Heart right ventricle (tissue), 16 donors: Measurements from ENCODE around the gene HIVEP3. TPM values are rescaled to one million over a fixed set of nuclear protein-coding genes. Genes with fewer than 3 reads are reported as not detected.

Experiments used
- ATAC-seq, 8 donors: fragments of 200-7000 bp; cut with Tn5 transposase; one replicate each; pipeline ENCODE4 v1.9.1; 2020; ENCODE audit warnings: mild to moderate bottlenecking in 8 of 8, moderate library complexity in 8 of 8, moderate number of reproducible peaks in 1 of 8
- DNase-seq, 2 donors: peaks; one replicate each; pipeline ENCODE4 v3.0.0-alpha.2; 2020
- H3K27ac ChIP-seq, 10 donors: fragments of 200-600 bp; sonication (generic) in 2 of 10; one replicate each; pipeline versions ENCODE4 v1.5.0 to v1.8.0; 2020 to 2022; ENCODE audit warnings: mild to moderate bottlenecking in 3 of 10
- H3K27me3 ChIP-seq, 7 donors: fragments of 200-600 bp; one replicate each; pipeline ENCODE4 v1.8.0; 2021 to 2022; ENCODE audit warnings: mild to moderate bottlenecking in 2 of 7
- H3K36me3 ChIP-seq, 9 donors: fragments of 200-600 bp; sonication (generic) in 1 of 9; one replicate each; pipeline versions ENCODE4 v1.5.0 to v1.8.0; 2020 to 2022; ENCODE audit warnings: mild to moderate bottlenecking in 2 of 9
- H3K4me1 ChIP-seq, 9 donors: fragments of 200-600 bp; sonication (generic) in 1 of 9; one replicate each; pipeline versions ENCODE4 v1.5.0 to v1.8.0; 2020 to 2022; ENCODE audit warnings: mild to moderate bottlenecking in 4 of 9
- H3K4me3 ChIP-seq, 10 donors: fragments of 200-600 bp; sonication (generic) in 2 of 10; one replicate each; pipeline versions ENCODE4 v1.5.0 to v1.8.0; 2020 to 2022; ENCODE audit warnings: mild to moderate bottlenecking in 7 of 10, moderate library complexity in 2 of 10
- H3K9me3 ChIP-seq, 11 donors: fragments of 200-600 bp in 10 of 11; sonication (generic) in 2 of 11; one replicate each; pipeline versions ENCODE4 v1.5.0 to v1.8.0; 2013 to 2022; ENCODE audit warnings: mild to moderate bottlenecking in 2 of 11, control low read depth in 1 of 11, moderate library complexity in 1 of 11
- WGBS, 2 donors: extraction: QIAGEN DNeasy Blood & Tissue Kit; methylation state at CpG; one replicate each; pipeline ENCODE4 v1.1.7; 2013; ENCODE audit warnings: inconsistent platforms in 1 of 2; 5-methylcytosine and 5-hydroxymethylcytosine counted together
- intact Hi-C, 10 donors: fragments of 100-400 bp; cut with DNase I; formaldehyde crosslinking; loops; one replicate each; pipeline versions ENCODE4 v1.11.1 to v1.14.2; 2022
- polyA plus RNA-seq, 2 donors: library from polyadenylated mRNA; stranded (reverse); fragments of 200-250 nt; gene quantifications; one replicate each; pipeline ENCODE4 v1.2.3, GENCODE V29; 2013
- total RNA-seq, 10 donors: library from RNA; stranded (reverse); fragmentation: NEBNext Ultra II Directional in 3 of 10; extraction: Animal tissue kit (Norgen Biotek cat#: 25700) in 3 of 10; gene quantifications; one replicate each; pipeline versions ENCODE4 v1.2.1 to v1.2.4, GENCODE V29; 2021 to 2023
- TF ChIP-seq, protein P1 (sequence below), 9 donors: fragments of 200-600 bp; sonication (generic) in 2 of 9; IDR thresholded peaks; one replicate each; pipeline versions ENCODE4 v1.5.0 to v1.8.0; 2021 to 2022; ENCODE audit warnings: antibody characterized with exemption in 9 of 9, mild to moderate bottlenecking in 5 of 9, moderate library complexity in 1 of 9
- donor health status: Arrhythmogenic right ventricular cardiomyopathy.
- donor health status: ischemic (EF 13 %, LVEDD 7.1; RV severe dilation, severe dysfunction).
- donor health status: healthy with polysubstance abuse.
- donor health status: DM: no; HTN: yes; CAD: no.
- donor health status: DM: no; HTN: no; CAD: no.
- donor health status: ischemic (EF 25% LVEDD 6.9; RV normal size, moderate dysfunction).
- donor health status: ischemic (EF 25% LVEDD 5.7; RV mildly dilated, moderate dysfunction).
- donor health status: healthy.
- donor health status: DM: yes; HTN: yes; CAD: no.
- donor health status: Ischemic cardiomyopathy.
- donor health status: ischemic (EF 35%, LVEDD 5.7; RV mildly dilated, moderate dysfunction).
- donor health status: nonischemic (EF 11% LVEDD 7.7; RV severe dilation, severe dysfunction).
- donor health status: DM: yes; HTN: yes; CAD: no.
- donor health status: PGD.
- donor health status: ischemic (EF 29% LVEDD 5.4; RV normal size, mild dysfunction).
- donor health status: nonischemic (EF 23%, LVEDD 6.1; RV moderate dilation, normal function).

Gene HIVEP3
- total and polyA plus RNA-seq, 12 donors = 2.6 to 7.5 (median 5.2) TPM

DNA sequence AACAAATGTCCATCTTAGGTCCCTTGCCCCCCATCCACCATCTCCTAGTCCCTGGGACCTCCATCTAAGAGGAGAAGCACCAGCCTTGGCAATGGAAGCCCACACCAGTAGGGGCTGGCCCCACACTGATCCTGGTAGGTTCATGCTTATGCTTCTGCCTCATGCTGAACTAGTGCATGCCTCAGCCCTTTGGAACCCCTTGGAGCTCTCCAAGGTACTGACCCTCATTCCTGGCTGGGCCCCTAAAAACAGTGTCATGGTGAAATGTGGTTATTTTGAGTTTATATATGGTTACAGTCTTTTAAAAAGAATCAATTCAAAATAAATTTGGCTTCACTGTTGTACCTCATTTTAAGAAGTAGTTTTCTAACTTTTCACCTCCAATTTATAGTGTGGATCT lies 108.3 kb downstream of the HIVEP3 start:
- intact Hi-C loops = loop anchor here in 6 of 10 donors (5.0 to 10.0 kb wide), 8 partner anchors 67 to 364 kb away; partner anchors contain the start of gene HIVEP3 (in 1 of the 6)
- no peak for ATAC-seq
- no peak for DNase-seq
- Histone ChIP-seq H3K9me3 (no peaks in the 10 kb centered on the region), H3K4me1 (peaks cover 0 to 58% (median 36%) of the 10 kb centered on the region in 9 donors), H3K4me3 (no peak overlapping the region), H3K27ac (no peak overlapping the region), H3K27me3 (no peaks in the 10 kb centered on the region), H3K36me3 (no peaks in the 10 kb centered on the region)
- TF ChIP-seq, protein P1, sequence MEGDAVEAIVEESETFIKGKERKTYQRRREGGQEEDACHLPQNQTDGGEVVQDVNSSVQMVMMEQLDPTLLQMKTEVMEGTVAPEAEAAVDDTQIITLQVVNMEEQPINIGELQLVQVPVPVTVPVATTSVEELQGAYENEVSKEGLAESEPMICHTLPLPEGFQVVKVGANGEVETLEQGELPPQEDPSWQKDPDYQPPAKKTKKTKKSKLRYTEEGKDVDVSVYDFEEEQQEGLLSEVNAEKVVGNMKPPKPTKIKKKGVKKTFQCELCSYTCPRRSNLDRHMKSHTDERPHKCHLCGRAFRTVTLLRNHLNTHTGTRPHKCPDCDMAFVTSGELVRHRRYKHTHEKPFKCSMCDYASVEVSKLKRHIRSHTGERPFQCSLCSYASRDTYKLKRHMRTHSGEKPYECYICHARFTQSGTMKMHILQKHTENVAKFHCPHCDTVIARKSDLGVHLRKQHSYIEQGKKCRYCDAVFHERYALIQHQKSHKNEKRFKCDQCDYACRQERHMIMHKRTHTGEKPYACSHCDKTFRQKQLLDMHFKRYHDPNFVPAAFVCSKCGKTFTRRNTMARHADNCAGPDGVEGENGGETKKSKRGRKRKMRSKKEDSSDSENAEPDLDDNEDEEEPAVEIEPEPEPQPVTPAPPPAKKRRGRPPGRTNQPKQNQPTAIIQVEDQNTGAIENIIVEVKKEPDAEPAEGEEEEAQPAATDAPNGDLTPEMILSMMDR (IDR thresholded peaks at IDR 0.05) = no peak

DNA sequence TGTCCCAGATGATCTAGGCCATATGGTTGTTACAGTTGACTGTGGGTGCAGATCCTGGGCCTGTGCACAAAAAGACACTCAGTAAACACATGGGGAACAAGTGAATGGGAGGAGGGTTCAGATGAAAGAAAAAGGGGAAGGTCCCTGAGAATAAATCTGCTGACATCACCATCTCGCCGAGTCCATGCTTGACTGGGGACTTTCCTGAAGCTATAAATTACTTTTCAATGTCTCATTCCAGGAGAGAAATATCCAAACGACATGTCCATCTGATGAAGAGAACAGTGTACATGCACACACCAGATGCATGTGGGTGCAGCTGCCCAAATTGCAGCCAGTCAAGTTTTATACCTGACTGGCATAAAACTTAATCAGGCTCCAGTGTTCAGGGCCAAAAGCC lies 109.0 kb downstream of the HIVEP3 start:
- WGBS, 2 donors = 65 to 69% methylated on average over 3 of the region's 3 CpGs
- no peak for ATAC-seq
- no peak overlapping the region for H3K27ac ChIP-seq
- H3K4me3 ChIP-seq = no peak overlapping the region
- H3K9me3 ChIP-seq = no peaks in the 10 kb centered on the region
- no peaks in the 10 kb centered on the region for H3K36me3 ChIP-seq
- peaks cover 0 to 62% (median 35%) of the 10 kb centered on the region in 9 donors for H3K4me1 ChIP-seq
- TF ChIP-seq, protein P1 (IDR thresholded peaks at IDR 0.05) = no peak
- no peak for DNase-seq
- no peaks in the 10 kb centered on the region for H3K27me3 ChIP-seq
- intact Hi-C loops = loop anchor here in 6 of 10 donors (5.0 to 10.0 kb wide), 10 partner anchors 68 to 365 kb away; partner anchors contain the start of gene HIVEP3 (in 2 of the 6)

DNA sequence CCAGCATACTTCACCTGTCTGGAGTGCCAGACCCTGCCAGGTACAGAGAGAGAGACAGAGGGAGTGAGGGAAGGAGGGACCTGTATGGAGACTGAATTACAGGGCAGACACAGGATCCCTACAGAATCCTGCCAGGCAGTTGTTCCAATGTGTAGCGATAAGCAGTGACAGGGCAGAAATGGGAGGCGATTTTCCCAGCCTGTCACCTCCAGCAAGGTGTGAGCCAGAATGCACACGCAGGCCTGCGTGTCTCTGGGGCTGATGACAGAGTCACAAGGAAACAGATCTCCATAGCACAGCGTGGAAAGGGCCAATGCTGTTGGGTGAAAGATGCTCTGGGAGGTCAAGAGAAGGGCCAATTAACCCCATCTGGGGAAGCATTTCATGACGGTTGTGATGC lies 111.3 kb downstream of the HIVEP3 start:
- intact Hi-C loops = loop anchor here in 2 of 10 donors (10.0 kb wide), 3 partner anchors 107 to 367 kb away; partner anchors contain the start of gene HIVEP3 (in 1 of the 2)
- Histone ChIP-seq H3K9me3 (no peaks in the 10 kb centered on the region), H3K27ac (peak overlapping the region in 6 of 10 donors; percentile 32 to 76 (median 60)), H3K4me3 (no peak overlapping the region), H3K27me3 (no peaks in the 10 kb centered on the region), H3K4me1 (peaks cover 5 to 64% (median 17%) of the 10 kb centered on the region in 9 donors), H3K36me3 (no peaks in the 10 kb centered on the region)
- WGBS, 2 donors = 50 to 64% methylated on average over 6 of the region's 6 CpGs
- DNase-seq (peak; percentile 36 to 52), ATAC-seq (peak; percentile 38 to 89 (median 74))
- TF ChIP-seq, protein P1 (IDR thresholded peaks at IDR 0.05) = no peak

DNA sequence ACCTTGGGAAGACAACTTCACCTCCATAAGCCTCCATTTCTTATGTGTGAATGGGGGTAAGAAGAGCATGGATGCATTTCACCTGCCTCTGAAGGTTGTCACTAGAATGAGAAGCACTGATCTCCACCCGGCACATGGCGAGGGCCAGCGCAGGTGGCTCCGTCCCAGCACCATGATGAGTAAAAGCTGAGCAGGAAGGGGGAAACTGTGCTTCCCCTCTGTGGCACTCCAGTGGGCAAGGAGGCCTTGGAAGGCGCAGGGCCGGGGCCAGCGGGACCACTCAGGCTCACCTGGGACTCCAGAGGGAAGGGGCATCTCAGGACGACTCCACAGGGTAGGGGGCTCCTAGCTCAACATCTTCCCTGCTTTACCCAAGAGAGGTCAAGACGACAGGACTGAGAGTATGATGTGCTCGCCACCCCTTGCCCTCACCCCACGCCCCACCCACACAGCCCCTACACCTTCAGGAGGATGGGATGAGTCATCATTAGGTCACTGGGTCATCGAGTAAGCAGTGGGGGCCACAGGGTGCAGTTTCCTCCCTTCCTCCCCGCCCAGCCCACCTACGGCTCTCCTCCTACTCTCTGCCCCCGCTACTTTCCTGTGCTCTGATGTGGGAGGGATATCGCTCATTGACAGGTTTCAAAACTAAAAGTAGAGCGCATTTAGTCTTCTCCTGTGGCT lies 112.1 kb downstream of the HIVEP3 start:
- no peaks in the 10 kb centered on the region for H3K9me3 ChIP-seq
- H3K4me1 ChIP-seq = peaks cover 3 to 64% (median 14%) of the 10 kb centered on the region in 9 donors
- H3K4me3 ChIP-seq = no peak overlapping the region
- peak overlapping the region in 5 of 10 donors; percentile 29 to 62 (median 38) for H3K27ac ChIP-seq
- DNase-seq = no peak
- 85 to 91% methylated on average over 17 of the region's 17 CpGs for WGBS, 2 donors
- peak in 1 of 8 donors; percentile 16 for ATAC-seq
- no peaks in the 10 kb centered on the region for H3K27me3 ChIP-seq
- intact Hi-C loops = loop anchor here in 2 of 10 donors (10.0 kb wide), 3 partner anchors 108 to 368 kb away; partner anchors contain the start of gene HIVEP3 (in 1 of the 2)
- H3K36me3 ChIP-seq = no peaks in the 10 kb centered on the region
- TF ChIP-seq, protein P1 (IDR thresholded peaks at IDR 0.05) = no peak
